ENCODE results near the gene WRAP53.

DNA sequence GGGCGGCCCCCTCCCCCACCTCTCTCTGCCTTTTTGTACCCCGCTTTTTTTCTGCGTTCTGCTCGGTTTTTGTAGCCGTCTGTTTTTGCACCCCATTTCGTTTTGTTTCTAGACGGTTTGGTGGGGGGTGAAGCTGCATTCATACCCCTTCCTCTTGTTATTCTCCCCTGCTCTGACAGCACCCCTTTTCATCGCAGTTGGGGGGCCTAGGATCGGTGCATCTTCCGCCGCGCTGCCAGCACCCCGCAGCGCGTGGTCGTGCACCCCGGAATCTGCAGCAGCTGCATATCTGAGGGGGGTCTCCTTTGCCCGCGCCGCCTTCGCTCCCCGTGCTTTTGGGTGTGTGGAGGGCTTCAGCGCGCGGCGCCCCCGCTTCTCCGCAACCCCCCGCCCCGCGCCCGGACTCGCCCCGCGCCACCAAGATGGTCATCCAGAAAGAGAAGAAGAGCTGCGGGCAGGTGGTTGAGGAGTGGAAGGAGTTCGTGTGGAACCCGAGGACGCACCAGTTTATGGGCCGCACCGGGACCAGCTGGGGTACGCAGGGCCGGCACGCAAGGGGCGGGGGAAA is 37.1 kb upstream of the WRAP53 start:
- TF ChIP-seq, protein P1, sequence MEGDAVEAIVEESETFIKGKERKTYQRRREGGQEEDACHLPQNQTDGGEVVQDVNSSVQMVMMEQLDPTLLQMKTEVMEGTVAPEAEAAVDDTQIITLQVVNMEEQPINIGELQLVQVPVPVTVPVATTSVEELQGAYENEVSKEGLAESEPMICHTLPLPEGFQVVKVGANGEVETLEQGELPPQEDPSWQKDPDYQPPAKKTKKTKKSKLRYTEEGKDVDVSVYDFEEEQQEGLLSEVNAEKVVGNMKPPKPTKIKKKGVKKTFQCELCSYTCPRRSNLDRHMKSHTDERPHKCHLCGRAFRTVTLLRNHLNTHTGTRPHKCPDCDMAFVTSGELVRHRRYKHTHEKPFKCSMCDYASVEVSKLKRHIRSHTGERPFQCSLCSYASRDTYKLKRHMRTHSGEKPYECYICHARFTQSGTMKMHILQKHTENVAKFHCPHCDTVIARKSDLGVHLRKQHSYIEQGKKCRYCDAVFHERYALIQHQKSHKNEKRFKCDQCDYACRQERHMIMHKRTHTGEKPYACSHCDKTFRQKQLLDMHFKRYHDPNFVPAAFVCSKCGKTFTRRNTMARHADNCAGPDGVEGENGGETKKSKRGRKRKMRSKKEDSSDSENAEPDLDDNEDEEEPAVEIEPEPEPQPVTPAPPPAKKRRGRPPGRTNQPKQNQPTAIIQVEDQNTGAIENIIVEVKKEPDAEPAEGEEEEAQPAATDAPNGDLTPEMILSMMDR (conservative IDR thresholded peaks at IDR 0.05) = no peak
- no peak for TF ChIP-seq ZFX (IDR thresholded peaks at IDR 0.05)

Data from C4-2B (cell line).